ENCODE data around the gene CDH23.

The CDH23 gene

GRCh38 chr10:71842856-71843686, 446.4 kb downstream of the CDH23 start:
- Histone ChIP-seq H3K4me1 (peaks cover 15% of the 10 kb centered on the region), H2AFZ (no peak overlapping the region), H3K79me2 (peaks cover 74% of the 10 kb centered on the region), H3K27ac (no peak overlapping the region), H3K27me3 (ENCODE audit: control insufficient read depth, insufficient read depth, low read length) (no peaks in the 10 kb centered on the region), H3K36me3 (ENCODE audit: control insufficient read depth, insufficient read depth, low read length) (no peaks in the 10 kb centered on the region), H3K4me3 (ENCODE audit: low read depth, low read length) (no peak overlapping the region), H3K9ac (no peak overlapping the region), H3K9me3 (ENCODE audit: control insufficient read depth, low read length) (no peaks in the 10 kb centered on the region), H3K4me2 (ENCODE audit: low read length) (no peak overlapping the region)
- TF ChIP-seq, protein P1, sequence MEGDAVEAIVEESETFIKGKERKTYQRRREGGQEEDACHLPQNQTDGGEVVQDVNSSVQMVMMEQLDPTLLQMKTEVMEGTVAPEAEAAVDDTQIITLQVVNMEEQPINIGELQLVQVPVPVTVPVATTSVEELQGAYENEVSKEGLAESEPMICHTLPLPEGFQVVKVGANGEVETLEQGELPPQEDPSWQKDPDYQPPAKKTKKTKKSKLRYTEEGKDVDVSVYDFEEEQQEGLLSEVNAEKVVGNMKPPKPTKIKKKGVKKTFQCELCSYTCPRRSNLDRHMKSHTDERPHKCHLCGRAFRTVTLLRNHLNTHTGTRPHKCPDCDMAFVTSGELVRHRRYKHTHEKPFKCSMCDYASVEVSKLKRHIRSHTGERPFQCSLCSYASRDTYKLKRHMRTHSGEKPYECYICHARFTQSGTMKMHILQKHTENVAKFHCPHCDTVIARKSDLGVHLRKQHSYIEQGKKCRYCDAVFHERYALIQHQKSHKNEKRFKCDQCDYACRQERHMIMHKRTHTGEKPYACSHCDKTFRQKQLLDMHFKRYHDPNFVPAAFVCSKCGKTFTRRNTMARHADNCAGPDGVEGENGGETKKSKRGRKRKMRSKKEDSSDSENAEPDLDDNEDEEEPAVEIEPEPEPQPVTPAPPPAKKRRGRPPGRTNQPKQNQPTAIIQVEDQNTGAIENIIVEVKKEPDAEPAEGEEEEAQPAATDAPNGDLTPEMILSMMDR (IDR thresholded peaks at IDR 0.05) = no peak

- Histone ChIP-seq H3K4me2 (ENCODE audit: low read length) (no peak overlapping the region), H3K27me3 (ENCODE audit: control insufficient read depth, insufficient read depth, low read length) (no peaks in the 10 kb centered on the region), H3K9ac (no peak overlapping the region), H2AFZ (no peak overlapping the region), H3K27ac (no peak overlapping the region), H3K4me3 (ENCODE audit: low read depth, low read length) (no peak overlapping the region), H3K4me1 (peaks cover 23% of the 10 kb centered on the region), H3K79me2 (peaks cover 74% of the 10 kb centered on the region), H3K9me3 (ENCODE audit: control insufficient read depth, low read length) (no peaks in the 10 kb centered on the region), H3K36me3 (ENCODE audit: control insufficient read depth, insufficient read depth, low read length) (no peaks in the 10 kb centered on the region)
- TF ChIP-seq, protein P1 (IDR thresholded peaks at IDR 0.05) = no peak
Observed at GRCh38 chr10:71844084-71844483, 447.4 kb downstream of the CDH23 start.

DNA sequence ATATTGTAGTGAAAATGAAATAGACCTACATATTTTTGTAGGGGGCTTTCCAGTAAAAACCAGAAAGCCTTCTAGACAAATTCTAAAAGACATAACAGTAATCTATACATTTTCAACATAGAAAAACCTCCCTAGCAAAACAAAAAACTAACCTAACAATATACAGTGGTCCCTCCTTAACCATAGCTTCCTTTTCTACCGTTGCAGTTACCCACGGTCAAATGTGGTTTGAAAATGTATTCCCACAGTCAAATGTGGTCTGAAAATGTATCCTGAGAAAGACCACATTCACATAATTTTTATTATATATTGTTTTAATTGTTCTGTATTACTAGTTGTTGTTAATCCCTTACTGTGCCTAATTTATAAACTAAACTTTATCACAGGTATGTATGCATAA, 448.0 kb downstream of the CDH23 start:
- H3K36me3 ChIP-seq (ENCODE audit: control insufficient read depth, insufficient read depth, low read length) = no peaks in the 10 kb centered on the region
- H2AFZ ChIP-seq = no peak overlapping the region
- H3K4me2 ChIP-seq (ENCODE audit: low read length) = no peak overlapping the region
- peaks cover 74% of the 10 kb centered on the region for H3K79me2 ChIP-seq
- H3K27ac ChIP-seq = no peak overlapping the region
- no peak overlapping the region for H3K4me3 ChIP-seq (ENCODE audit: low read depth, low read length)
- no peak overlapping the region for H3K9ac ChIP-seq
- no peaks in the 10 kb centered on the region for H3K9me3 ChIP-seq (ENCODE audit: control insufficient read depth, low read length)
- H3K4me1 ChIP-seq = peaks cover 23% of the 10 kb centered on the region
- no peaks in the 10 kb centered on the region for H3K27me3 ChIP-seq (ENCODE audit: control insufficient read depth, insufficient read depth, low read length)
- TF ChIP-seq, protein P1 (IDR thresholded peaks at IDR 0.05) = no peak

DNA sequence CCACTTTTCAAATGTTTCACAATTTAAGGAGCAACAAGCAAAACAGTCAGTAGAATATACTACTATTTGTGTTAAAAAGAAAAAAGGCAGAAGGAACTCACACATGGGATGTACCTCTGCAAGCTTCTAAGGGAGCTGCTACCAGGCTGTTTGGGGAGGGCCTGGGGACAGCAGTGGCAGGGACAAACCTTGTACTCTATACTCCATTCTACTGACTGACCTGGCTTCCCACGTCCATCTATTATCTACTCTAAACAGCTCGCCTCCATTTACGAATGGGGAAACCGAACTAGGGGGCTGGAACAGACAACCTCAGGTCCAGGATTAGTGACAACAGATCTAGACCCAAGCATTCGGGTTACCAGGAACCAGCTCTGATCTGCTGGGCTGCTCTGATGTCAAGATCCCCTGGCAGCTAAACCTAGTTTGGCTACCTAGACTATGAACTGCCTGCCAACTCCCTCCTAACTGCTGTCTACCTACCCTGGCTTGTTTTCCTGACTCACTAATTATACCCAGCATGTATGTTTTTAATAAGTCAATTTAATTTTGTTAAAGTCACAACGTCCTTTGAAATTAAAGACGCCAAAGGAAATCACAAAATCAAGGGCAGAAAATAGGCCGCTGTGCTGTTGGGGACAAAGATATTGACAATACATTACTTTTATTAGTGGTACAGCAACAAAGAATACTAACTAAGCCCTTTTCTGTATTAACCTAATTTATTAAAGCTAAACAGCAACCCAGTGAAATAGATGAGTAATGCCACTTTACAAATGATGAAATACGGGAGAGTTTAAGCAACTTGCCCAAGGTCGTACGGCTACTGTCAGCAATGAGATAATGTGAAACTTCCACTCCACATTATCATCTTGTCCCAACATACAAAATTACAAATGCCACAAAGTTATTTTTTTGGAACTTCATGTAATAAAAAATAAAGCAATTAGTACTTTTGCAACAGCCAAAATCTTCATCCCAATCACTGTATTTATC, 449.0 kb downstream of the CDH23 start:
- TF ChIP-seq, protein P1 (IDR thresholded peaks at IDR 0.05) = no peak
- H3K9ac ChIP-seq = no peak overlapping the region
- H3K79me2 ChIP-seq = peaks cover 75% of the 10 kb centered on the region
- no peak overlapping the region for H2AFZ ChIP-seq
- H3K27me3 ChIP-seq (ENCODE audit: control insufficient read depth, insufficient read depth, low read length) = no peaks in the 10 kb centered on the region
- no peak overlapping the region for H3K4me2 ChIP-seq (ENCODE audit: low read length)
- no peak overlapping the region for H3K4me3 ChIP-seq (ENCODE audit: low read depth, low read length)
- H3K27ac ChIP-seq = no peak overlapping the region
- H3K4me1 ChIP-seq = peaks cover 18% of the 10 kb centered on the region
- no peaks in the 10 kb centered on the region for H3K9me3 ChIP-seq (ENCODE audit: control insufficient read depth, low read length)
- no peaks in the 10 kb centered on the region for H3K36me3 ChIP-seq (ENCODE audit: control insufficient read depth, insufficient read depth, low read length)
